GM19324 (cell line): Measurements from ENCODE around the gene RAPSN.

Experiments
- ATAC-seq: cut with Tn5 transposase; IDR thresholded peaks from one replicate; pipeline ENCODE4 v1.9.1; 2021; ENCODE audit warnings: mild to moderate bottlenecking, moderate library complexity; ENCODE audit not compliant: unreplicated experiment, low FRiP score

RAPSN gene

GRCh38 chr11:47393163-47394049, 55.5 kb downstream of the RAPSN start:
- no peak for ATAC-seq

- ATAC-seq, result no peak
Measured at GRCh38 chr11:47392546-47393162, 56.3 kb downstream of the RAPSN start.

- no peak for ATAC-seq
Measured at GRCh38 chr11:47391711-47392432, 57.1 kb downstream of the RAPSN start.

- no peak for ATAC-seq
Measured at GRCh38 chr11:47391077-47391583, 57.8 kb downstream of the RAPSN start.

- ATAC-seq, result no peak
Measured at GRCh38 chr11:47390422-47390760, 58.5 kb downstream of the RAPSN start.

GRCh38 chr11:47389577-47390421, 59.1 kb downstream of the RAPSN start:
- no peak for ATAC-seq

- ATAC-seq, result no peak
Measured at GRCh38 chr11:47388697-47389576, 60.0 kb downstream of the RAPSN start.

GRCh38 chr11:47387944-47388696, 60.8 kb downstream of the RAPSN start:
- ATAC-seq, result no peak
